Lower lobe of right lung (tissue), 2 donors: ENCODE data around the gene MYBPH. TPM values are rescaled to one million over a fixed set of nuclear protein-coding genes. Genes with fewer than 3 reads are reported as not detected.

ENCODE experiments used
- ATAC-seq, 2 donors: fragments of 200-7000 bp; cut with Tn5 transposase; one replicate each; pipeline ENCODE4 v1.9.1; 2020 to 2022; ENCODE audit warnings: mild to moderate bottlenecking in 2 of 2, moderate library complexity in 2 of 2
- DNase-seq: peaks from one replicate; pipeline ENCODE4 v3.0.0-alpha.2; 2020
- H3K27ac ChIP-seq: fragments of 200-600 bp; one replicate; pipeline ENCODE4 v1.8.0; 2022
- H3K27me3 ChIP-seq: fragments of 200-600 bp; one replicate; pipeline ENCODE4 v1.8.0; 2022; ENCODE audit warnings: low read depth
- H3K36me3 ChIP-seq: fragments of 200-600 bp; one replicate; pipeline ENCODE4 v1.8.0; 2022; ENCODE audit warnings: mild to moderate bottlenecking
- H3K4me1 ChIP-seq: fragments of 200-600 bp; one replicate; pipeline ENCODE4 v1.8.0; 2022
- H3K4me3 ChIP-seq: fragments of 200-600 bp; one replicate; pipeline ENCODE4 v1.8.0; 2022; ENCODE audit warnings: mild to moderate bottlenecking
- H3K9me3 ChIP-seq: fragments of 200-600 bp; one replicate; pipeline ENCODE4 v1.8.0; 2022
- intact Hi-C: fragments of 100-400 bp; cut with DNase I; formaldehyde crosslinking; loops from one replicate; pipeline ENCODE4 v1.11.0; 2022
- total RNA-seq: library from RNA; stranded (reverse); fragmentation: NEBNext Ultra II Directional; extraction: Animal tissue kit (Norgen Biotek cat#: 25700); gene quantifications from one replicate; pipeline ENCODE4 v1.2.1, GENCODE V29; 2021
- TF ChIP-seq, protein P1 (sequence below): fragments of 200-600 bp; IDR thresholded peaks from one replicate; pipeline ENCODE4 v1.8.0; 2022; ENCODE audit warnings: antibody characterized with exemption, mild to moderate bottlenecking
- donor health status: DM: no; HTN: yes; CAD: no; lungs with severe emphysema.

Gene MYBPH
- total RNA-seq, 1 donor from 2014 or later, result not detected

GRCh38 chr1:203167913-203168200 lies 7.8 kb downstream of the MYBPH start:
- DNase-seq (no peak), ATAC-seq (no peak)
- no peaks in the 10 kb centered on the region for H3K36me3 ChIP-seq
- H3K27ac ChIP-seq, result no peak overlapping the region
- TF ChIP-seq, protein P1, sequence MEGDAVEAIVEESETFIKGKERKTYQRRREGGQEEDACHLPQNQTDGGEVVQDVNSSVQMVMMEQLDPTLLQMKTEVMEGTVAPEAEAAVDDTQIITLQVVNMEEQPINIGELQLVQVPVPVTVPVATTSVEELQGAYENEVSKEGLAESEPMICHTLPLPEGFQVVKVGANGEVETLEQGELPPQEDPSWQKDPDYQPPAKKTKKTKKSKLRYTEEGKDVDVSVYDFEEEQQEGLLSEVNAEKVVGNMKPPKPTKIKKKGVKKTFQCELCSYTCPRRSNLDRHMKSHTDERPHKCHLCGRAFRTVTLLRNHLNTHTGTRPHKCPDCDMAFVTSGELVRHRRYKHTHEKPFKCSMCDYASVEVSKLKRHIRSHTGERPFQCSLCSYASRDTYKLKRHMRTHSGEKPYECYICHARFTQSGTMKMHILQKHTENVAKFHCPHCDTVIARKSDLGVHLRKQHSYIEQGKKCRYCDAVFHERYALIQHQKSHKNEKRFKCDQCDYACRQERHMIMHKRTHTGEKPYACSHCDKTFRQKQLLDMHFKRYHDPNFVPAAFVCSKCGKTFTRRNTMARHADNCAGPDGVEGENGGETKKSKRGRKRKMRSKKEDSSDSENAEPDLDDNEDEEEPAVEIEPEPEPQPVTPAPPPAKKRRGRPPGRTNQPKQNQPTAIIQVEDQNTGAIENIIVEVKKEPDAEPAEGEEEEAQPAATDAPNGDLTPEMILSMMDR, result no peak
- no peaks in the 10 kb centered on the region for H3K9me3 ChIP-seq
- H3K27me3 ChIP-seq, result no peaks in the 10 kb centered on the region
- H3K4me3 ChIP-seq, result no peak overlapping the region
- H3K4me1 ChIP-seq, result no peaks in the 10 kb centered on the region
- intact Hi-C loops, result no loop called here

DNA sequence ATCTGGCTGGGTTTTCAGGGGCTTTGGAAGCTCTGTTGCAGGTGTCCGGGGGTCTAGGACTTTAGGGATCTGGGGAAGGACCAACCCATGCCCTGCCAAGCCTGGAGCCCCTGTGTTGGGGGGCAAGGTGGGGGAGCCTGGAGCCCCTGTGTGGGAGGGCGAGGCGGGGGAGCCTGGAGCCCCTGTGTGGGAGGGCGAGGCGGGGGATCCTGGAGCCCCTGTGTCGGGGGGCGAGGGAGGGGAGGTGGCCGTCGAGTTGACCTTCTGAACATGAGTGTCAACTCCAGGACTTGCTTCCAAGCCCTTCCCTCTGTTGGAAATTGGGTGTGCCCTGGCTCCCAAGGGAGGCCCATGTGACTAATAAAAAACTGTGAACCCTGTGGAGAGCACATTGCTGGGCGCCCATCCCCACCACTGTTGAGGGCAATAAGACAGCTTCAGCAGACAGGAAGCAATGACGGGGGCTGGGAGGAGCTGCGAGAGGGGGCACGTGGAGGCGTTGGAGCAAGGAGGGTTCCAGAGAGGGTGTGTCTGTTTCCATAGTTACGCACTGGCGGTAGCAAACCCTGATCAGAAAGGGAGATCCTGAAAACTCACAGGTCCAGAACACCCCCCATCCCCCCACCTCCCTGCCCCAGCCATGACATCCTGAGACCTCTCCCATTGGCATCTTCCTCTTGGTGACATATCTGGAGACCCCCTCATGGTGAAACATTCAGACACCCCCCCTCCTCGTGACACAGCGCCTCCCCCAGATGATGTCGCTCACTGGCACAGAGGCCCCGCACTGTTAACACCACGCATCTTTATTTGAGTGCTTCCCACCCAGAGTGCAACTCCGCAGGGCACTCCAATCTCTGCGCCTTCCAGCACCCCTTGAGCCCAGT lies 8.4 kb downstream of the MYBPH start:
- intact Hi-C loops, result no loop called here
- no peaks in the 10 kb centered on the region for H3K27me3 ChIP-seq
- H3K4me3 ChIP-seq, result no peak overlapping the region
- H3K27ac ChIP-seq, result no peak overlapping the region
- no peak for DNase-seq
- no peak for ATAC-seq
- no peaks in the 10 kb centered on the region for H3K9me3 ChIP-seq
- H3K4me1 ChIP-seq, result no peaks in the 10 kb centered on the region
- no peaks in the 10 kb centered on the region for H3K36me3 ChIP-seq
- TF ChIP-seq, protein P1, result no peak

DNA sequence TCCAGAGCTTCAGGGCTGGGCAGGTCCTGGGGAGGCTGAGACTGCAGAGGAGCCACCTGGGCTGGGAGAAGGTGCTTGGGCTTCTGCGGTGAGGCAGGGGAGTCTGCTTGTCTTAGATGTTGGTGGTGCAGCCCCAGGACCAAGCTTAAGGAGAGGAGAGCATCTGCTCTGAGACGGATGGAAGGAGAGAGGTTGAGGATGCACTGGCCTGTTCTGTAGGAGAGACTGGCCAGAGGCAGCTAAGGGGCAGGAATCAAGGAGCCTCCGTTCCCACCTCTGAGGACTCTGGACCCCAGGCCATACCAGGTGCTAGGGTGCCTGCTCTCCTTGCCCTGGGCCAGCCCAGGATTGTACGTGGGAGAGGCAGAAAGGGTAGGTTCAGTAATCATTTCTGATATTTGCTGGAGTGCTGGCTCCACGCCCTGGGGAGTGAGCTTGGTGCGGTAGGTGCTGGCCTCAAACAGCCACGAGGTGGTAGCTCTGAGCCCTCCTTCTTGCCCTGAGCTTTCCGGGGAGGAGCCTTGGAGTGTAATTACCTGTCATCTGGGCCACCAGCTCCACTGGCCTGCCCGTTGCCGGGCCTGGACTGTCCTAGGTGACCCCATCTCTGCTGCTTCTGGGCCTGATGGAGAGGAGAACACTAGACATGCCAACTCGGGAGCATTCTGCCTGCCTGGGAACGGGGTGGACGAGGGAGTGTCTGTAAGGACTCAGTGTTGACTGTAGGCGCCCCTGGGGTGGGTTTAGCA lies 9.3 kb downstream of the MYBPH start:
- no peak overlapping the region for H3K27ac ChIP-seq
- TF ChIP-seq, protein P1, result peak; percentile 12
- H3K4me3 ChIP-seq, result no peak overlapping the region
- no peaks in the 10 kb centered on the region for H3K36me3 ChIP-seq
- ATAC-seq (peak; percentile 57 to 71), DNase-seq (no peak)
- intact Hi-C loops, result no loop called here
- no peaks in the 10 kb centered on the region for H3K27me3 ChIP-seq
- no peaks in the 10 kb centered on the region for H3K9me3 ChIP-seq
- H3K4me1 ChIP-seq, result no peaks in the 10 kb centered on the region

- no peaks in the 10 kb centered on the region for H3K4me1 ChIP-seq
- TF ChIP-seq, protein P1, result no peak
- no peak overlapping the region for H3K4me3 ChIP-seq
- H3K27ac ChIP-seq, result no peak overlapping the region
- no peaks in the 10 kb centered on the region for H3K9me3 ChIP-seq
- H3K36me3 ChIP-seq, result no peaks in the 10 kb centered on the region
- DNase-seq (no peak), ATAC-seq (no peak)
- intact Hi-C loops, result no loop called here
- no peaks in the 10 kb centered on the region for H3K27me3 ChIP-seq
These were observed 9.8 kb downstream of the MYBPH start for GRCh38 chr1:203165800-203166161.

DNA sequence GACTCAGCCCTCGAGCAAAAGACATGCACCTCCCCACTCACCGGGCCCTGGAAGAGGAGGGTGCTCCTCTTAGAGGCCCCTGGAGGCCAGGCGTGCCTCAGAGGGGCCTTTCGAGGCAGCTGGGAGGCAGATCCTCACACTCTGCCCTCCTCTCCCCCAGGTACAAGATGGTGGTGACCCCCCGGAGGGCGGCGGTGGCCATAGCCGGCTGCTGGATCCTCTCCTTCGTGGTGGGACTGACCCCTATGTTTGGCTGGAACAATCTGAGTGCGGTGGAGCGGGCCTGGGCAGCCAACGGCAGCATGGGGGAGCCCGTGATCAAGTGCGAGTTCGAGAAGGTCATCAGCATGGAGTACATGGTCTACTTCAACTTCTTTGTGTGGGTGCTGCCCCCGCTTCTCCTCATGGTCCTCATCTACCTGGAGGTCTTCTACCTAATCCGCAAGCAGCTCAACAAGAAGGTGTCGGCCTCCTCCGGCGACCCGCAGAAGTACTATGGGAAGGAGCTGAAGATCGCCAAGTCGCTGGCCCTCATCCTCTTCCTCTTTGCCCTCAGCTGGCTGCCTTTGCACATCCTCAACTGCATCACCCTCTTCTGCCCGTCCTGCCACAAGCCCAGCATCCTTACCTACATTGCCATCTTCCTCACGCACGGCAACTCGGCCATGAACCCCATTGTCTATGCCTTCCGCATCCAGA lies 10.4 kb downstream of the MYBPH start:
- TF ChIP-seq, protein P1, result no peak
- no peak for ATAC-seq
- Histone ChIP-seq H3K36me3 (no peaks in the 10 kb centered on the region), H3K27me3 (no peaks in the 10 kb centered on the region), H3K9me3 (no peaks in the 10 kb centered on the region), H3K27ac (no peak overlapping the region), H3K4me3 (no peak overlapping the region), H3K4me1 (no peaks in the 10 kb centered on the region)
- intact Hi-C loops, result no loop called here
- peak; percentile 34 for DNase-seq
